Measurements from ENCODE around the gene RIPOR2. TPM values are rescaled to one million over a fixed set of nuclear protein-coding genes. Genes with fewer than 3 reads are reported as not detected.

RIPOR2 gene
- polyA plus RNA-seq, 2 donors: 0.41 to 0.61 TPM

- Histone ChIP-seq H3K27me3 (ENCODE audit: control insufficient read depth in 1 of 2, insufficient read depth in 2 of 2, low read length in 2 of 2) (no peaks in the 10 kb centered on the region), H3K27ac (ENCODE audit: low read depth in 2 of 2, low read length in 1 of 2) (no peak overlapping the region), H3K9me3 (ENCODE audit: control insufficient read depth in 2 of 2, insufficient read depth in 1 of 2, low read depth in 1 of 2, low read length in 1 of 2) (no peaks in the 10 kb centered on the region), H3K4me3 (ENCODE audit: low read depth in 1 of 2, low read length in 2 of 2) (no peak overlapping the region), H3K36me3 (ENCODE audit: control insufficient read depth in 2 of 2, insufficient read depth in 2 of 2, low read length in 1 of 2) (no peaks in the 10 kb centered on the region), H3K4me1 (ENCODE audit: control insufficient read depth in 2 of 2, insufficient read depth in 2 of 2, low read length in 1 of 2) (no peaks in the 10 kb centered on the region)
- 45 to 58% methylated on average over 5 of the region's 5 CpGs for WGBS, 2 donors
These were observed 1.0 kb upstream of the RIPOR2 start for GRCh38 chr6:24936641-24937317.

GRCh38 chr6:24933868-24934401 is 1.8 kb downstream of the RIPOR2 start:
- no peak overlapping the region for H3K27ac ChIP-seq (ENCODE audit: low read depth in 2 of 2, low read length in 1 of 2)
- 56 to 76% methylated on average over 7 of the region's 7 CpGs for WGBS, 2 donors
- no peaks in the 10 kb centered on the region for H3K4me1 ChIP-seq (ENCODE audit: control insufficient read depth in 2 of 2, insufficient read depth in 2 of 2, low read length in 1 of 2)
- no peaks in the 10 kb centered on the region for H3K27me3 ChIP-seq (ENCODE audit: control insufficient read depth in 1 of 2, insufficient read depth in 2 of 2, low read length in 2 of 2)
- H3K36me3 ChIP-seq (ENCODE audit: control insufficient read depth in 2 of 2, insufficient read depth in 2 of 2, low read length in 1 of 2): no peaks in the 10 kb centered on the region
- H3K9me3 ChIP-seq (ENCODE audit: control insufficient read depth in 2 of 2, insufficient read depth in 1 of 2, low read depth in 1 of 2, low read length in 1 of 2): no peaks in the 10 kb centered on the region
- no peak overlapping the region for H3K4me3 ChIP-seq (ENCODE audit: low read depth in 1 of 2, low read length in 2 of 2)

- Histone ChIP-seq H3K27ac (ENCODE audit: low read depth in 2 of 2, low read length in 1 of 2) (no peak overlapping the region), H3K9me3 (ENCODE audit: control insufficient read depth in 2 of 2, insufficient read depth in 1 of 2, low read depth in 1 of 2, low read length in 1 of 2) (no peaks in the 10 kb centered on the region), H3K4me1 (ENCODE audit: control insufficient read depth in 2 of 2, insufficient read depth in 2 of 2, low read length in 1 of 2) (no peaks in the 10 kb centered on the region), H3K4me3 (ENCODE audit: low read depth in 1 of 2, low read length in 2 of 2) (no peak overlapping the region), H3K27me3 (ENCODE audit: control insufficient read depth in 1 of 2, insufficient read depth in 2 of 2, low read length in 2 of 2) (no peaks in the 10 kb centered on the region), H3K36me3 (ENCODE audit: control insufficient read depth in 2 of 2, insufficient read depth in 2 of 2, low read length in 1 of 2) (no peaks in the 10 kb centered on the region)
- 42 to 52% methylated on average over 3 of the region's 3 CpGs for WGBS, 2 donors
These were observed 2.5 kb downstream of the RIPOR2 start for GRCh38 chr6:24933266-24933665.

- H3K36me3 ChIP-seq (ENCODE audit: control insufficient read depth in 2 of 2, insufficient read depth in 2 of 2, low read length in 1 of 2): no peaks in the 10 kb centered on the region
- H3K4me3 ChIP-seq (ENCODE audit: low read depth in 1 of 2, low read length in 2 of 2): no peak overlapping the region
- H3K27me3 ChIP-seq (ENCODE audit: control insufficient read depth in 1 of 2, insufficient read depth in 2 of 2, low read length in 2 of 2): no peaks in the 10 kb centered on the region
- no peak overlapping the region for H3K27ac ChIP-seq (ENCODE audit: low read depth in 2 of 2, low read length in 1 of 2)
- no peaks in the 10 kb centered on the region for H3K4me1 ChIP-seq (ENCODE audit: control insufficient read depth in 2 of 2, insufficient read depth in 2 of 2, low read length in 1 of 2)
- 40 to 53% methylated on average over 3 of the region's 3 CpGs for WGBS, 2 donors
- H3K9me3 ChIP-seq (ENCODE audit: control insufficient read depth in 2 of 2, insufficient read depth in 1 of 2, low read depth in 1 of 2, low read length in 1 of 2): no peaks in the 10 kb centered on the region
These were observed 2.9 kb downstream of the RIPOR2 start for GRCh38 chr6:24932832-24933231.

GRCh38 chr6:24931718-24932691 is 3.8 kb downstream of the RIPOR2 start:
- Histone ChIP-seq H3K27ac (ENCODE audit: low read depth in 2 of 2, low read length in 1 of 2) (no peak overlapping the region), H3K4me3 (ENCODE audit: low read depth in 1 of 2, low read length in 2 of 2) (no peak overlapping the region), H3K4me1 (ENCODE audit: control insufficient read depth in 2 of 2, insufficient read depth in 2 of 2, low read length in 1 of 2) (no peaks in the 10 kb centered on the region)

GRCh38 chr6:24931296-24931695 is 4.5 kb downstream of the RIPOR2 start:
- no peaks in the 10 kb centered on the region for H3K4me1 ChIP-seq (ENCODE audit: control insufficient read depth in 2 of 2, insufficient read depth in 2 of 2, low read length in 1 of 2)
- H3K36me3 ChIP-seq (ENCODE audit: control insufficient read depth in 2 of 2, insufficient read depth in 2 of 2, low read length in 1 of 2): no peaks in the 10 kb centered on the region
- no peak overlapping the region for H3K27ac ChIP-seq (ENCODE audit: low read depth in 2 of 2, low read length in 1 of 2)

More at GRCh38 chr6:24931718-24932691, 3.8 kb downstream of the RIPOR2 start:
- H3K36me3 ChIP-seq (ENCODE audit: control insufficient read depth in 2 of 2, insufficient read depth in 2 of 2, low read length in 1 of 2): no peaks in the 10 kb centered on the region
- no peaks in the 10 kb centered on the region for H3K27me3 ChIP-seq (ENCODE audit: control insufficient read depth in 1 of 2, insufficient read depth in 2 of 2, low read length in 2 of 2)
- no peaks in the 10 kb centered on the region for H3K9me3 ChIP-seq (ENCODE audit: control insufficient read depth in 2 of 2, insufficient read depth in 1 of 2, low read depth in 1 of 2, low read length in 1 of 2)
- WGBS, 2 donors: 50% methylated on average over 7 of the region's 7 CpGs

GRCh38 chr6:24930431-24930871 is 5.3 kb downstream of the RIPOR2 start:
- Histone ChIP-seq H3K4me1 (ENCODE audit: control insufficient read depth in 2 of 2, insufficient read depth in 2 of 2, low read length in 1 of 2) (no peaks in the 10 kb centered on the region), H3K9me3 (ENCODE audit: control insufficient read depth in 2 of 2, insufficient read depth in 1 of 2, low read depth in 1 of 2, low read length in 1 of 2) (no peaks in the 10 kb centered on the region), H3K27ac (ENCODE audit: low read depth in 2 of 2, low read length in 1 of 2) (no peak overlapping the region), H3K36me3 (ENCODE audit: control insufficient read depth in 2 of 2, insufficient read depth in 2 of 2, low read length in 1 of 2) (no peaks in the 10 kb centered on the region), H3K27me3 (ENCODE audit: control insufficient read depth in 1 of 2, insufficient read depth in 2 of 2, low read length in 2 of 2) (no peaks in the 10 kb centered on the region), H3K4me3 (ENCODE audit: low read depth in 1 of 2, low read length in 2 of 2) (no peak overlapping the region)
- 33 to 36% methylated on average over 2 of the region's 2 CpGs for WGBS, 2 donors

More at GRCh38 chr6:24931296-24931695, 4.5 kb downstream of the RIPOR2 start:
- no peak overlapping the region for H3K4me3 ChIP-seq (ENCODE audit: low read depth in 1 of 2, low read length in 2 of 2)
- H3K27me3 ChIP-seq (ENCODE audit: control insufficient read depth in 1 of 2, insufficient read depth in 2 of 2, low read length in 2 of 2): no peaks in the 10 kb centered on the region
- no peaks in the 10 kb centered on the region for H3K9me3 ChIP-seq (ENCODE audit: control insufficient read depth in 2 of 2, insufficient read depth in 1 of 2, low read depth in 1 of 2, low read length in 1 of 2)

GRCh38 chr6:24929242-24929641 is 6.5 kb downstream of the RIPOR2 start:
- Histone ChIP-seq H3K36me3 (ENCODE audit: control insufficient read depth in 2 of 2, insufficient read depth in 2 of 2, low read length in 1 of 2) (no peaks in the 10 kb centered on the region), H3K27me3 (ENCODE audit: control insufficient read depth in 1 of 2, insufficient read depth in 2 of 2, low read length in 2 of 2) (no peaks in the 10 kb centered on the region), H3K9me3 (ENCODE audit: control insufficient read depth in 2 of 2, insufficient read depth in 1 of 2, low read depth in 1 of 2, low read length in 1 of 2) (no peaks in the 10 kb centered on the region), H3K4me3 (ENCODE audit: low read depth in 1 of 2, low read length in 2 of 2) (no peak overlapping the region), H3K4me1 (ENCODE audit: control insufficient read depth in 2 of 2, insufficient read depth in 2 of 2, low read length in 1 of 2) (no peaks in the 10 kb centered on the region), H3K27ac (ENCODE audit: low read depth in 2 of 2, low read length in 1 of 2) (no peak overlapping the region)
- 28 to 57% methylated on average over 1 of the region's 1 CpG for WGBS, 2 donors

- Histone ChIP-seq H3K9me3 (ENCODE audit: control insufficient read depth in 2 of 2, insufficient read depth in 1 of 2, low read depth in 1 of 2, low read length in 1 of 2) (no peaks in the 10 kb centered on the region), H3K27ac (ENCODE audit: low read depth in 2 of 2, low read length in 1 of 2) (no peak overlapping the region), H3K4me1 (ENCODE audit: control insufficient read depth in 2 of 2, insufficient read depth in 2 of 2, low read length in 1 of 2) (no peaks in the 10 kb centered on the region), H3K36me3 (ENCODE audit: control insufficient read depth in 2 of 2, insufficient read depth in 2 of 2, low read length in 1 of 2) (no peaks in the 10 kb centered on the region), H3K4me3 (ENCODE audit: low read depth in 1 of 2, low read length in 2 of 2) (no peak overlapping the region), H3K27me3 (ENCODE audit: control insufficient read depth in 1 of 2, insufficient read depth in 2 of 2, low read length in 2 of 2) (no peaks in the 10 kb centered on the region)
- 58 to 64% methylated on average over 6 of the region's 6 CpGs for WGBS, 2 donors
These were observed 7.6 kb downstream of the RIPOR2 start for GRCh38 chr6:24927985-24928745.
